ENCODE measurements around the gene TBX5. TPM values are rescaled to one million over a fixed set of nuclear protein-coding genes. Genes with fewer than 3 reads are reported as not detected.

Gene TBX5
- total and polyA plus RNA-seq, 7 experiments from 2014 or later = not detected

DNA sequence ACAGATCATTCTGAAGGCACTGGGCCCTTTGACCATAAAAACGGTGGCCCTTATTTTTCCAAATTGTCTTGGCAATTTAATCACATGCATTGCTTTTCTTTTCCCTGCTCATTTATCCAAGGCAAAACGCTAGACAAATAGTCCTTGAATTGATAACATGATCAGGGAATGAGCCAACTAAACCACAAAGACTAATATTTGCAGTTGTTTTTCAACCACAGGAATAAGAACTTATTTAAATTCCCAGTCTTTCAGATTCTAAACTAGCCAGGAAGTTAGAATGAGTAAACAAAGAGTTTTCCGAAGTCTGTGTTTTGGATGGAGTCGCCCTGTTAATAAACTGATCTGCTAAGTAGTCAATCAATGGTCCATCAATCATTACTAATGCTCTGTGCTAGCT is 14.9 kb downstream of the TBX5 start:
- Histone ChIP-seq H3K9me3 (ENCODE audit: control insufficient read depth in 2 of 3, low read length in 3 of 3) (no peaks in the 10 kb centered on the region), H3K36me3 (ENCODE audit: control insufficient read depth in 2 of 3, insufficient read depth in 3 of 3, low read length in 3 of 3) (no peaks in the 10 kb centered on the region), H3K27ac (ENCODE audit: low read depth, low read length) (no peak overlapping the region), H3K27me3 (ENCODE audit: control insufficient read depth in 2 of 2, insufficient read depth in 2 of 2, low read length in 2 of 2) (peaks cover 0 to 4% of the 10 kb centered on the region in 2 donors), H3K4me1 (ENCODE audit: control insufficient read depth in 2 of 2, insufficient read depth in 2 of 2, low read length in 2 of 2) (no peaks in the 10 kb centered on the region), H3K4me3 (ENCODE audit: low read length) (no peak overlapping the region)
- ChIA-PET CTCF (no interaction called here), POLR2A (no interaction called here)
- Mint-ChIP-seq H3K9me3 (peaks cover 0 to 7% (median 2%) of the 10 kb centered on the region in 11 donors), H3K27me3 (peaks cover 43 to 56% (median 54%) of the 10 kb centered on the region in 5 donors), H3K4me3 (no peak overlapping the region), H3K27ac (no peak overlapping the region), H3K4me1 (no peaks in the 10 kb centered on the region), H3K36me3 (peaks cover 0 to 7% (median 0%) of the 10 kb centered on the region in 5 donors)
- no peak for DNase-seq
- no peak for ATAC-seq
- intact Hi-C loops (cut with micrococcal nuclease) = no loop called here

- intact Hi-C loops (cut with micrococcal nuclease) = no loop called here
These were observed 21.2 kb downstream of the TBX5 start for GRCh38 chr12:114384739-114385138.

GRCh38 chr12:114381177-114381576 is 24.8 kb downstream of the TBX5 start:
- H3K27ac Mint-ChIP-seq = no peak overlapping the region
- no peaks in the 10 kb centered on the region for H3K4me1 ChIP-seq (ENCODE audit: control insufficient read depth in 2 of 2, insufficient read depth in 2 of 2, low read length in 2 of 2)
- H3K4me3 ChIP-seq (ENCODE audit: low read length) = no peak overlapping the region
- H3K27ac ChIP-seq (ENCODE audit: low read depth, low read length) = no peak overlapping the region
- POLR2A ChIA-PET = no interaction called here
- intact Hi-C loops (cut with micrococcal nuclease) = no loop called here
- H3K4me3 Mint-ChIP-seq = no peak overlapping the region
- H3K9me3 Mint-ChIP-seq = peaks cover 0 to 10% (median 3%) of the 10 kb centered on the region in 11 donors
- no peaks in the 10 kb centered on the region for H3K9me3 ChIP-seq (ENCODE audit: control insufficient read depth in 2 of 3, low read length in 3 of 3)
- H3K36me3 ChIP-seq (ENCODE audit: control insufficient read depth in 2 of 3, insufficient read depth in 3 of 3, low read length in 3 of 3) = no peaks in the 10 kb centered on the region
- no peaks in the 10 kb centered on the region for H3K4me1 Mint-ChIP-seq
- H3K27me3 Mint-ChIP-seq = peaks cover 2 to 37% (median 24%) of the 10 kb centered on the region in 5 donors
- no peaks in the 10 kb centered on the region for H3K27me3 ChIP-seq (ENCODE audit: control insufficient read depth in 2 of 2, insufficient read depth in 2 of 2, low read length in 2 of 2)
- no peaks in the 10 kb centered on the region for H3K36me3 Mint-ChIP-seq
- CTCF ChIA-PET = no interaction called here
- ATAC-seq = no peak
- DNase-seq = no peak

More at GRCh38 chr12:114384739-114385138, 21.2 kb downstream of the TBX5 start:
- H3K36me3 Mint-ChIP-seq = no peaks in the 10 kb centered on the region
- H3K4me3 Mint-ChIP-seq = peak overlapping the region in 1 of 10 donors; percentile 23
- no peaks in the 10 kb centered on the region for H3K36me3 ChIP-seq (ENCODE audit: control insufficient read depth in 2 of 3, insufficient read depth in 3 of 3, low read length in 3 of 3)
- H3K4me3 ChIP-seq (ENCODE audit: low read length) = no peak overlapping the region
- H3K27ac ChIP-seq (ENCODE audit: low read depth, low read length) = no peak overlapping the region
- POLR2A ChIA-PET = no interaction called here
- CTCF ChIA-PET = no interaction called here
- no peaks in the 10 kb centered on the region for H3K4me1 ChIP-seq (ENCODE audit: control insufficient read depth in 2 of 2, insufficient read depth in 2 of 2, low read length in 2 of 2)
- DNase-seq (no peak), ATAC-seq (no peak)
- H3K27me3 ChIP-seq (ENCODE audit: control insufficient read depth in 2 of 2, insufficient read depth in 2 of 2, low read length in 2 of 2) = no peaks in the 10 kb centered on the region
- H3K9me3 Mint-ChIP-seq = peaks cover 0 to 10% (median 3%) of the 10 kb centered on the region in 11 donors
- H3K4me1 Mint-ChIP-seq = no peaks in the 10 kb centered on the region
- no peak overlapping the region for H3K27ac Mint-ChIP-seq
- H3K9me3 ChIP-seq (ENCODE audit: control insufficient read depth in 2 of 3, low read length in 3 of 3) = no peaks in the 10 kb centered on the region
- H3K27me3 Mint-ChIP-seq = peaks cover 2 to 33% (median 20%) of the 10 kb centered on the region in 5 donors

DNA sequence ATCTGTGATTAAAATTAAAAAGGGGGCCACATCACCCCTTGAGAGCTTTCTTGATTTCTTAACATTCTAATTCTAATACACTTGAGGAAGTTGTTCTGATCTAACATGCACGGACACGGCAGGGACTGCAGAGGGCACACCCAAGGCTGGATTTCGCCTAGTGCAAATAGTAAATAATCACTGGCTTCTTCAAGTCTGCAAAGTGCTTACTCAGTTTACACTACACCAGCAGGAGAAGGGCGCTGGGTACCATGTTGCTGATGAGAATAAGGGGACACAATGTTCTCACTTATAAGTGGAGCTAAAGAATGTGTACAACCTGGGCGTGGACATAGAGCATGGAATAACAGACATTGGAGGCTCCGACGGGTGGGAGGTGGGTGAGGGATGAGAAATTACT is 34.2 kb downstream of the TBX5 start:
- intact Hi-C loops (cut with micrococcal nuclease) = no loop called here
- ATAC-seq (no peak), DNase-seq (no peak)
- POLR2A ChIA-PET = no interaction called here
- Mint-ChIP-seq H3K4me1 (peaks cover 0 to 1% (median 0%) of the 10 kb centered on the region in 7 donors), H3K36me3 (no peaks in the 10 kb centered on the region), H3K9me3 (peaks cover 0 to 10% (median 0%) of the 10 kb centered on the region in 11 donors), H3K27ac (no peak overlapping the region), H3K27me3 (peaks cover 0 to 13% (median 5%) of the 10 kb centered on the region in 5 donors), H3K4me3 (no peak overlapping the region)
- CTCF ChIA-PET = no interaction called here
- Histone ChIP-seq H3K27ac (ENCODE audit: low read depth, low read length) (no peak overlapping the region), H3K36me3 (ENCODE audit: control insufficient read depth in 2 of 3, insufficient read depth in 3 of 3, low read length in 3 of 3) (no peaks in the 10 kb centered on the region), H3K9me3 (ENCODE audit: control insufficient read depth in 2 of 3, low read length in 3 of 3) (no peaks in the 10 kb centered on the region), H3K4me1 (ENCODE audit: control insufficient read depth in 2 of 2, insufficient read depth in 2 of 2, low read length in 2 of 2) (no peaks in the 10 kb centered on the region), H3K27me3 (ENCODE audit: control insufficient read depth in 2 of 2, insufficient read depth in 2 of 2, low read length in 2 of 2) (no peaks in the 10 kb centered on the region), H3K4me3 (ENCODE audit: low read length) (no peak overlapping the region)

DNA sequence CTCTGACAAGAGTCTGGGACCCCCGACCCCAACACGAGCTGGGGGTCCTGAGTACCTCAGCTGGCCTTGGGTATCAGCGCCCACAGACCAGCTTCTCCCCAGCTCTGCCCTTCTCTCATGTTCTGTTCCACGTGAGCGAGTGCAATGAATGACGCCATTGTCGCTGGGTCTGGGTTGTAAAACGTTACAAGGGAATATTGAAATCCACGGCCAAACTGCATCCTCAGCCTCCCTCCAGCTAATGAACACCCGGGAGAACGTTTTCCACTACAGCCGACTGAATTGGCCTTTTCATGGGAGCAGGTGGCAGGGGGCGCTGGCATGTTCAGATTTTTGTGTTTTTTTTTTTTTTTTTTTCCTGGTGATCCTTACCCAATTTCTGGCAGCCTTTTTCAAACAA is 34.7 kb downstream of the TBX5 start:
- H3K4me3 ChIP-seq (ENCODE audit: low read length) = no peak overlapping the region
- intact Hi-C loops (cut with micrococcal nuclease) = no loop called here
- H3K27ac ChIP-seq (ENCODE audit: low read depth, low read length) = no peak overlapping the region
- peaks cover 0 to 1% (median 0%) of the 10 kb centered on the region in 3 experiments for H3K9me3 ChIP-seq (ENCODE audit: control insufficient read depth in 2 of 3, low read length in 3 of 3)
- peaks cover 0 to 1% (median 0%) of the 10 kb centered on the region in 7 donors for H3K4me1 Mint-ChIP-seq
- H3K36me3 ChIP-seq (ENCODE audit: control insufficient read depth in 2 of 3, insufficient read depth in 3 of 3, low read length in 3 of 3) = no peaks in the 10 kb centered on the region
- H3K27ac Mint-ChIP-seq = no peak overlapping the region
- H3K36me3 Mint-ChIP-seq = no peaks in the 10 kb centered on the region
- DNase-seq (no peak), ATAC-seq (no peak)
- CTCF ChIA-PET = no interaction called here
- peaks cover 0 to 11% (median 0%) of the 10 kb centered on the region in 11 donors for H3K9me3 Mint-ChIP-seq
- H3K27me3 ChIP-seq (ENCODE audit: control insufficient read depth in 2 of 2, insufficient read depth in 2 of 2, low read length in 2 of 2) = no peaks in the 10 kb centered on the region
- POLR2A ChIA-PET = no interaction called here
- no peaks in the 10 kb centered on the region for H3K4me1 ChIP-seq (ENCODE audit: control insufficient read depth in 2 of 2, insufficient read depth in 2 of 2, low read length in 2 of 2)
- no peak overlapping the region for H3K4me3 Mint-ChIP-seq
- H3K27me3 Mint-ChIP-seq = peaks cover 0 to 11% (median 5%) of the 10 kb centered on the region in 5 donors

DNA sequence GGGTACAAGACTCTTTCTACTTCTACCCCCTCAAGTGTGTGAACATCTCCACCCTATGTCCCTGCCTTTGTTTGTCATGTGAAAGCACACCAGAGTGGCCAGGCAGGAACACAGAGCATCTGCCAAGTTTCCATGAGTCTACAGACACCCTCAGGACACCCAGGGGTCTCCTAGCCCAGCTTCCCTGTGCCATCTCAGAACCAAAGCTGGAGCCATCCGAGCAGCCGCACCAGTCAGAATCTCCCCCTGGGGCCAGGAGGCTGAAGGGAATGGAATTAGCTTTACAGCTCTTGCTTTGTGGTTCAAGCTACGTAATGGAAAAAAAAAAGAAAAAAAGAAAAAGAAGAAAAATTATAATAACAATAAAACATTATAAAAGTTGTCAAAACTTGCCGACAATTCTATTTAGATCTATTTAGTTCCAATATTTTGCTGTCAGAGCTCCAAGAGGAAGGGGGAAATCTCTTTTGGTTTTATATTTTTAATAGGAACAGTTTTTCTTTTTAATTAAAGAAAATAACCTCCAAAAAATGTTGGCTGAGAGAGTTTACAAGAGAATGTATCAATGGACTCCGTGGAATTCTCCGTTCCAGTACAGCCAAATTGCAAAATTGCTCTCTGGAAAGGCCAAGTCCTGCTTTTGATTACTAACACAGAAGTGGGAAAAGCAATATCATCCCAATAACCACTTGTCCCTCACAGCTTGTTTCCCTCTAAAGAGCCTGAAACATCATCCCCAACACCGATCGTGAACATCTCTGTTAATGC is 37.1 kb downstream of the TBX5 start:
- H3K4me1 Mint-ChIP-seq = peaks cover 0 to 1% (median 0%) of the 10 kb centered on the region in 7 donors
- no peak overlapping the region for H3K4me3 Mint-ChIP-seq
- H3K27ac Mint-ChIP-seq = no peak overlapping the region
- H3K27me3 Mint-ChIP-seq = peaks cover 0 to 12% (median 5%) of the 10 kb centered on the region in 5 donors
- no peak for DNase-seq
- Histone ChIP-seq H3K4me3 (ENCODE audit: low read length) (no peak overlapping the region), H3K27ac (ENCODE audit: low read depth, low read length) (no peak overlapping the region), H3K36me3 (ENCODE audit: control insufficient read depth in 2 of 3, insufficient read depth in 3 of 3, low read length in 3 of 3) (no peaks in the 10 kb centered on the region), H3K9me3 (ENCODE audit: control insufficient read depth in 2 of 3, low read length in 3 of 3) (peaks cover 0 to 5% (median 0%) of the 10 kb centered on the region in 3 experiments), H3K27me3 (ENCODE audit: control insufficient read depth in 2 of 2, insufficient read depth in 2 of 2, low read length in 2 of 2) (no peaks in the 10 kb centered on the region), H3K4me1 (ENCODE audit: control insufficient read depth in 2 of 2, insufficient read depth in 2 of 2, low read length in 2 of 2) (no peaks in the 10 kb centered on the region)
- CTCF ChIA-PET = no interaction called here
- no peaks in the 10 kb centered on the region for H3K36me3 Mint-ChIP-seq
- POLR2A ChIA-PET = no interaction called here
- intact Hi-C loops (cut with micrococcal nuclease) = no loop called here
- peaks cover 0 to 8% (median 1%) of the 10 kb centered on the region in 11 donors for H3K9me3 Mint-ChIP-seq
- no peak for ATAC-seq

- H3K36me3 ChIP-seq (ENCODE audit: control insufficient read depth in 2 of 3, insufficient read depth in 3 of 3, low read length in 3 of 3) = no peaks in the 10 kb centered on the region
- peaks cover 0 to 15% (median 4%) of the 10 kb centered on the region in 11 donors for H3K9me3 Mint-ChIP-seq
- no peaks in the 10 kb centered on the region for H3K36me3 Mint-ChIP-seq
- DNase-seq (no peak), ATAC-seq (no peak)
- no peaks in the 10 kb centered on the region for H3K4me1 ChIP-seq (ENCODE audit: control insufficient read depth in 2 of 2, insufficient read depth in 2 of 2, low read length in 2 of 2)
- no peaks in the 10 kb centered on the region for H3K27me3 ChIP-seq (ENCODE audit: control insufficient read depth in 2 of 2, insufficient read depth in 2 of 2, low read length in 2 of 2)
- no peak overlapping the region for H3K27ac ChIP-seq (ENCODE audit: low read depth, low read length)
- no peaks in the 10 kb centered on the region for H3K4me1 Mint-ChIP-seq
- no peak overlapping the region for H3K4me3 Mint-ChIP-seq
- H3K27me3 Mint-ChIP-seq = peaks cover 0 to 16% (median 0%) of the 10 kb centered on the region in 5 donors
- POLR2A ChIA-PET = no interaction called here
- intact Hi-C loops (cut with micrococcal nuclease) = no loop called here
- H3K4me3 ChIP-seq (ENCODE audit: low read length) = no peak overlapping the region
- CTCF ChIA-PET = no interaction called here
- H3K27ac Mint-ChIP-seq = no peak overlapping the region
- peaks cover 0 to 5% (median 0%) of the 10 kb centered on the region in 3 experiments for H3K9me3 ChIP-seq (ENCODE audit: control insufficient read depth in 2 of 3, low read length in 3 of 3)
These were observed 44.0 kb downstream of the TBX5 start for GRCh38 chr12:114361992-114362391.
